Breast epithelium (tissue), 3 donors: ENCODE data around the gene DGUOK.

Source experiments
- POLR2A ChIP-seq: fragments of 450-650 bp; IDR thresholded peaks from one replicate; pipeline ENCODE4 v1.6.1; 2016; ENCODE audit warnings: antibody characterized with exemption, mild to moderate bottlenecking, moderate library complexity
- POLR2AphosphoS5 ChIP-seq, 3 donors: sonication (generic); formaldehyde crosslinking; IDR thresholded peaks; one replicate each; pipeline ENCODE4 v1.6.1; 2017; ENCODE audit warnings: antibody characterized with exemption in 3 of 3
- TF ChIP-seq, protein P1 (sequence below), 3 donors: fragments of 450-650 bp; IDR thresholded peaks; one replicate each; pipeline ENCODE4 v1.5.1; 2016 to 2017; ENCODE audit warnings: antibody characterized with exemption in 3 of 3, mild to moderate bottlenecking in 3 of 3, moderate library complexity in 3 of 3

GRCh38 chr2:73984922-73985307 is 58.2 kb downstream of the DGUOK start:
- TF ChIP-seq, protein P1, sequence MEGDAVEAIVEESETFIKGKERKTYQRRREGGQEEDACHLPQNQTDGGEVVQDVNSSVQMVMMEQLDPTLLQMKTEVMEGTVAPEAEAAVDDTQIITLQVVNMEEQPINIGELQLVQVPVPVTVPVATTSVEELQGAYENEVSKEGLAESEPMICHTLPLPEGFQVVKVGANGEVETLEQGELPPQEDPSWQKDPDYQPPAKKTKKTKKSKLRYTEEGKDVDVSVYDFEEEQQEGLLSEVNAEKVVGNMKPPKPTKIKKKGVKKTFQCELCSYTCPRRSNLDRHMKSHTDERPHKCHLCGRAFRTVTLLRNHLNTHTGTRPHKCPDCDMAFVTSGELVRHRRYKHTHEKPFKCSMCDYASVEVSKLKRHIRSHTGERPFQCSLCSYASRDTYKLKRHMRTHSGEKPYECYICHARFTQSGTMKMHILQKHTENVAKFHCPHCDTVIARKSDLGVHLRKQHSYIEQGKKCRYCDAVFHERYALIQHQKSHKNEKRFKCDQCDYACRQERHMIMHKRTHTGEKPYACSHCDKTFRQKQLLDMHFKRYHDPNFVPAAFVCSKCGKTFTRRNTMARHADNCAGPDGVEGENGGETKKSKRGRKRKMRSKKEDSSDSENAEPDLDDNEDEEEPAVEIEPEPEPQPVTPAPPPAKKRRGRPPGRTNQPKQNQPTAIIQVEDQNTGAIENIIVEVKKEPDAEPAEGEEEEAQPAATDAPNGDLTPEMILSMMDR (IDR thresholded peaks at IDR 0.05), result no peak
- no peak for TF ChIP-seq POLR2A
- no peak for TF ChIP-seq POLR2AphosphoS5 (IDR thresholded peaks at IDR 0.05)
